Right kidney (tissue), 1 donor: ENCODE results near the gene PXN.
"Not testable (repeated sequence)": the region's sequence is repeated elsewhere in the genome, so short reads cannot be mapped to it uniquely, and the experiment has no call there.

Source experiments
- DNase-seq: peaks from one replicate; pipeline ENCODE4 v3.0.0-alpha.2; 2016

PXN gene

GRCh38 chr12:120263748-120264085, 1.8 kb downstream of the PXN start:
- DNase-seq = no peak

GRCh38 chr12:120262852-120263747, 2.4 kb downstream of the PXN start:
- peak; percentile 30 for DNase-seq

GRCh38 chr12:120261951-120262851, 3.3 kb downstream of the PXN start:
- no peak for DNase-seq

GRCh38 chr12:120260607-120261006, 4.9 kb downstream of the PXN start:
- no peak for DNase-seq

GRCh38 chr12:120259418-120260202, 5.9 kb downstream of the PXN start:
- DNase-seq = no peak

GRCh38 chr12:120258323-120258896, 7.1 kb downstream of the PXN start:
- DNase-seq = no peak

GRCh38 chr12:120257041-120257821, 8.3 kb downstream of the PXN start:
- no peak for DNase-seq

- DNase-seq = no peak
These were observed 10.7 kb downstream of the PXN start for GRCh38 chr12:120254809-120255208.

GRCh38 chr12:120253313-120253712, 12.2 kb downstream of the PXN start:
- DNase-seq = not testable (repeated sequence)

- DNase-seq = no peak
These were observed 13.2 kb downstream of the PXN start for GRCh38 chr12:120252071-120252906.

GRCh38 chr12:120251364-120252070, 14.0 kb downstream of the PXN start:
- DNase-seq = not testable (repeated sequence)

GRCh38 chr12:120249875-120250795, 15.4 kb downstream of the PXN start:
- no peak for DNase-seq

GRCh38 chr12:120249266-120249874, 16.2 kb downstream of the PXN start:
- DNase-seq = no peak

GRCh38 chr12:120247621-120248030, 17.9 kb downstream of the PXN start:
- no peak for DNase-seq

GRCh38 chr12:120247183-120247582, 18.3 kb downstream of the PXN start:
- no peak for DNase-seq

GRCh38 chr12:120246705-120247104, 18.8 kb downstream of the PXN start:
- DNase-seq = not testable (repeated sequence)

- DNase-seq = no peak
These were observed 22.4 kb downstream of the PXN start for GRCh38 chr12:120242971-120243699.
